Muscle of back (tissue), 11 donors: ENCODE data around the gene FCAMR. TPM values are rescaled to one million over a fixed set of nuclear protein-coding genes. Genes with fewer than 3 reads are reported as not detected.
"Not testable (repeated sequence)": the region's sequence is repeated elsewhere in the genome, so short reads cannot be mapped to it uniquely, and the experiment has no call there.

Experiments used
- DNase-seq, 3 donors: peaks; one replicate each; pipeline versions ENCODE4 v3.0.0 to v3.0.0-alpha.2; 2013
- polyA plus RNA-seq, 10 donors: library from polyadenylated mRNA; unstranded; fragments of 120-200 nt; gene quantifications; one replicate each; pipeline ENCODE4 v1.2.1, GENCODE V29; 2013; ENCODE audit not compliant: insufficient read length in 10 of 10

Gene FCAMR
- polyA plus RNA-seq, 10 donors = not detected

DNA sequence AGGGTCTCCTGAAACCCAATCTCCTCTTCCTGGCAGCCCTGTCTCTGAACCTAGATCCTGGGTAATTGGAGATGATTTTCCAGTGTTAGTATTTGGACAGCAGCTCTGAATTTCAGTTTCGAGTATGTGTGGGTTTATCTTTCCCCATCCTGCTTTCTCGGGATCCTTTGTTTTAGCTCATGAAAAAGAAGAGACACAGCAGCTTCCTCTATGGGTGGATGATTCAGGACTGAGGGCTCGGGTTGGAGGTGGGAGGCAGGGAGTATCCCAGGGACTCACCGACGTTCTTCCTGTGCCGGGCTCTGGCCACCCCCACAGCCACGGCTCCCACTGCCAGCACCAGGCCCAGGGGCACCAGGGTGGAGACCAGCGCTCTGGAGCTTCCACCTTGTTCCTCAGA lies 38.1 kb downstream of the FCAMR start:
- no peak for DNase-seq

DNA sequence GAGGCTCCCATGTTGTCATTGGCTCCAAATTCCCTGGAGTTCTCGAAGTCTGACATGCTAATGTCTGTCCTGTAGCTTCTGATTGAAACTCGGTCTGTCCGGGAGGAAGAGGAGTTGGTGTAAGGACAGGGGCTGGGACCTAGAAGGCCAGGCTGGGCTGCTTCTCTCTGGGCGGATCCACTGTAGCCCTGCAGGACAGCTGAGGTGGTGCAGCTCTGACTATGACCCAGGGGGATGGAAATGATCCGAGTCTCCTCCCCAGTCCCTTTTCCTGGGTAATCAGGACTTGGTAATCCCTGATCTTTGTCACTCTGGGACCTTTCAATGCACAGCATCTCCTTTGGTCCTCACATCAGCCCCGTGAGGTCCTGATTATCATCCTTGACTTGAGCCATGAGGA lies 38.6 kb downstream of the FCAMR start:
- no peak for DNase-seq

DNA sequence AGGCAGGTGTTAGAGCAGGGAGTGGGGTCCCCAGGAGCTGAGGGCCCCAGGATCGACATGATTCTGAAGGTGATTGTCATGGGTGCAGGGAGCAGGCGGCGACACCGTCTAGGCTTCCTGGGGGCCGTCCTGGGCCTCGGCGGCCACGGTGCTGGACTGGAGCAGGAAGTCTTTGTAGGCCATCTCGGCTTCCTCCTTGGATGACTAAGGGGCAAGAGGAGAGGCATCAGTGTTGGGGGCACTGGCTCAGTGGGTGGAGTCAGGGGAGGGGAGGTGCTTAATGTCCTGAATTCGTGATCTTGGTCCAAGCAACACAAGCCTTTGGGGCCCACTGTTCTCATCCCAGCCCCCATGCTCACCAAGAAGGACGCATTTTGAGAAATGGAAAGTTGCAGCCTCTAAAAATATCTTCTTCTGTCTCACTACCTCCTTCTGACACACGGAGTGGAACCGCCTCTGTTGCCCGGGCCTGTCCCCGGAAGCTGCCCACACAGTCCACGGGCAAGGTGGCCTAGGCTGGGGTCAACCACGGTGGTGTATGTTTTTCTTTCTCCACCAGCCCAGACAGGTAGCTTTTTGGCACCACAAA lies 40.0 kb downstream of the FCAMR start:
- DNase-seq = no peak

DNA sequence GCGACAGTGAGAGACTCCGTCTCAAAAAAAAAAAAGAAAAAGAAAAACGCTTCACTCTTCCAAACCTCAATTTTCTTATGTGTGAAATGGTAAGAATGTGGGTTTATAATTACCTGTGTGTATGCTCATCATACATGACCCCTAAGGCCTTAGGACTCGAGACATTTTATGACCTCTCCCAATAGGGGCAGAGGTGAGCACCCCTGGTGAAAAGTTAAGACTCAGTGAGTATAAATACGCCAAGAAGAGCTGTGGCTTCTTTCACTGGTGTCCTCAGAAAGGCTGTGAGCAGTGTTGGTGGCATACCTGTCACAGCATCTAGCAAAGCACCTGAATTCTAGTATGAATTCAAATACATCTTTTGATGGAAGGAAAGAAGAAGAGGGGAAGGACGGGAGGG lies 40.7 kb downstream of the FCAMR start:
- DNase-seq = no peak

DNA sequence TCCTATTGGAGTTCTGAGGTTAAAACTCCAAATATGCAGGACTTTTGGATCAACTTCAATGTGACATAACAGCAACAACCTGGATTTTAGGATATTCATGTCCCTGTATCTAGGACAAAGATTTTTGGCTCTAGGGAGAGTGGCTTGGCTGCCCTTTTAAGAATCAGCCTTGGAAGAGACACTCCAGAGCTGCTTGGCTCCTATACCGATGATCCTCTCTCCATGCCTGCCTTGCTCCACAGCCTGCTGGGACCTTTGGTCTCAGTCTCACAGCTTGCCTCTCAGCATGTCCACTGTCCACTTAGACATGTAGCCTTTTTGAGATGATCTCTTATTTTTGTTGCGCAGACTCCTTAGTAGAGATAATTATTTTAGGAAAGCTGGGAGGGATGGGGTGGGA lies 44.0 kb downstream of the FCAMR start:
- no peak for DNase-seq

DNA sequence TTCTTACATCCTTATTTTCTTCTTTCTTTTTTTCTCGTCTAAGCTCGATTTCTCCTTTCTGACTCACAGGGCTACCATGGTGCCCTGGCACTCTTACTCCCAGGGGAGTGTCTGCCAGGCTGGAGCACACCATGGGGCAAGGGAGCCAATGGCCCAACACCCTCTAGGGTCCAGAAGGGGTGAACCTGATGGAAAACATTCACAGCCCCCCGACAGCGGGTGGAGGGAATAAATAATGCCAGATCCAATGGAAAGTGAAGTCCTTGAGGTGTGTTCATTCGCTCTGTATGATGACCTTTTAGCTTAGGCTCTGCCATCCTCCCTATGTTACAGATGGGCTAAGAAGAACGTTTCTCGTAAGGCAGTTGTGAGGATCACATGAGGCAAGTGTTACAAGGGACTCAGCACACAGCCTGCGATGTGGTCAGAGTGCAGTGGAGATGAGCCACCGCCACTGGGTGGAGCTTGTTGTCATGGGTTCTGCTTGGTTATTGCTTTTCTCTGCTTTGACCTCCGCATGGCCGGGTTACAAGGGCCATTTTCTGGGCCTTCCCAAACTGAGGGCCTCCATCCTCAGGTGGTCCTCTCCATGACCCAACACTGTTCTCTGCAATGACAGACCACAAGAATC lies 45.0 kb downstream of the FCAMR start:
- peak in 1 of 3 donors; percentile 46 for DNase-seq

DNA sequence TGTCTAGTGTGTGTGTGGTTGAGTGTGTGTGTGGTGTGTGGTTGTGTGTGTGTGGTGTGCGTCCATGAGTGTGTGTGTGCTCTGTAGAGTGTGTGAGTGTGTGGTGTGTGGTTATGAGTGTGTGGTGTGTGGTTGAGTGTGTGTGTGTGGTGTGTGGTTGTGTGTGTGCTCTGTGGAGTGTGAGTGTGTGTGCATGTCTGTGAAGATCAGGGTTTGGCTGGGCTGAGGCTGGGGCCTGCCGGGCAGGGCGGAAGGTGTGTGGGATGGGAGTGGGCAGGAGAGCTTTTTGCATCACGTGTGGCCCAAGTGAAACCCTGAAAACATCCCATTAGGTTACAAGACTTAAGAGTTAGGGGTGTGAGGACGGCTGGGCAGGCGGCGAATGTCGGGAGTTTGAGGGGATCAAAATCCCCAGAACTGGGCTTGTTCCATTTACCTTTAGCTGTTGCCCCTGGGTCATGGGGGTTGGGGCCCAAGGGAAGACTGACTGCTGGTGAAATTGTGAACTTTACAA lies 45.6 kb downstream of the FCAMR start:
- DNase-seq = no peak

DNA sequence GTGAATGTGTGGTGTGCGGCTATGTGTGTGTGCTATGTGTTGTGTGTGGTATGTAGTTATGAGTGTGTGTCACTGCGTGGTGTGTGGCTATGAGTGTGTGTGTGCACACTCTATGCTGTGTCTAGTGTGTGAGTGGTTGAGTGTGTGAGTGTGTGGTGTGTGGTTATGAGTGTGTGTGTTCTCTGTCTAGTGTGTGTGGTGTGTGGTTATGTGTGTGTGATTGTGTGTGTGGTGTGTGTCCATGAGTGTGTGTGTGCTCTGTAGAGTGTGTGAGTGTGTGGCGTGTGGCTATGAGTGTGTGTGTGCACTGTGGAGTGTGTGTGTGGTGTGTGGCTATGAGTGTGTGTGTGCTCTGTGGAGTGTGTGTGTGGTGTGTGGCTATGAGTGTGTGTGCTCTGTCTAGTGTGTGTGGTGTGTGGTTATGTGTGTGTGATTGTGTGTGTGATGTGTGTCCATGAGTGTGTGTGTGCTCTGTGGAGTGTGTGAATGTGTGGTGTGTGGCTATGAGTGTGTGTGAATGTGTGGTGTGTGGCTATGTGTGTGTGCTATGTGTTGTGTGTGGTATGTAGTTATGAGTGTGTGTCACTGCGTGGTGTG lies 46.2 kb downstream of the FCAMR start:
- DNase-seq = not testable (repeated sequence)

DNA sequence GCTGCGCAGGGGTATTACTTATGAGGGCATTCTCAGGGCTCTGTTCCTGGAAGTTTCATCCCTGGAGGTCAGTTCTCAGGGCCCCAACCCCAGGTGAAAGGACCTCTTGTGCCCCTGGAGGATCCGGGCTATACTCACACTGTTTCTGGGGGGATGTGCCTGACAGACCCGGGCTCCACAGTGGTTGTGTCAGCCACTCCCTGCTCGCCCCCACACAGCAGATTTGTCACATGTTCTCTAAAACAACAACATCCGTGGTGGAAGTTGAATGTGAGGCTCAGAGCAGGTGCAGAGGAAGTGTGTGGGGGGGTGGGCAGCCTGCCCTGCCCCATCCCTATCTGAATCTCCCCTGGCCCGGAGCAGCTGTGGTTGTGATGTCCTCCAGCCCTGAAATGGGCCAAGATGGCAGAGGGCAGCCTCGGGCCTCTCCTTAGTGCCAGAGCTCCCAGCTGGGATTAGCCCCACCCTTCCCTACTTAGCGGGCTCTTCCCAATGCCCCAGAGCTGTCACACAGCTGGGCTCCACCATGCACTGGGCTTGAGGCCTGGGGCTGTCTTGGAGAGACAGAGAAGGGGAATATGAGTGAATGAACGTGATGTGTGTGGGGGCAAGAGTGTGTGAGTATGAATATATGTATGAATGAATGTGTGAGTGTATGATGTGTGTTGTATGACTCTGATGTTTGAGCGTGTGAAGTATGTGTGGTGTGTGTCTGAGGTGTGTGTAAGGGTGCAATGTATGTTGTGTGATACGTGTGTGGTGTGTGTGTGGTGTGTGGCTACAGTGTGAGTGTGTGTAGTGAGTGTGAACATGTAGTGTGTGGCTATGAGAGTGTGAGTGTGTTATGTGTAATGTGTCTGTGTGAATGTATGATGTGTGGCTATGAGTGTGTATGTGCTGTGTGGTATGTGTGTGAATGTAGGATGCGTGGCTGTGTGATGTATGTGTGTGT lies 47.0 kb downstream of the FCAMR start:
- peak in 1 of 3 donors; percentile 33 for DNase-seq

DNA sequence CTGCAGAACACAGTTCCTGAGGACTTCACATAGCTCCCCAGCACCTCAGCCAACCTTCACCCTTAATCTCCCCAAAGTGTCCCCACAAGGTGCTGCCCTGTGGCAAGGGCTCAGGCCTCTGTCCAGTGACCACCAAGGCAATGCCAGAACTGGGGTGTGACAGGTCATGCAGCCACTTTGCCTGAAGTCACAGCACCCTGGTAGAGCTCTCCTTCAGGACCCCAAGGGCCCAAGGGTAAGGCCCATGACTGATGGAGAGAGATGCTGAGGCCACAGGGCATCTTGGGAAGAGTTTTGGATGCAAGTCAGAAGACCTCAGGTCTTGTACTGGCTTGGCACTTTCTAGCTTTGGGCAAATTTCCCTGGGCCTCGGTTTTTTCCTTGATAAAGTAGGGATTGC lies 47.7 kb downstream of the FCAMR start:
- no peak for DNase-seq

DNA sequence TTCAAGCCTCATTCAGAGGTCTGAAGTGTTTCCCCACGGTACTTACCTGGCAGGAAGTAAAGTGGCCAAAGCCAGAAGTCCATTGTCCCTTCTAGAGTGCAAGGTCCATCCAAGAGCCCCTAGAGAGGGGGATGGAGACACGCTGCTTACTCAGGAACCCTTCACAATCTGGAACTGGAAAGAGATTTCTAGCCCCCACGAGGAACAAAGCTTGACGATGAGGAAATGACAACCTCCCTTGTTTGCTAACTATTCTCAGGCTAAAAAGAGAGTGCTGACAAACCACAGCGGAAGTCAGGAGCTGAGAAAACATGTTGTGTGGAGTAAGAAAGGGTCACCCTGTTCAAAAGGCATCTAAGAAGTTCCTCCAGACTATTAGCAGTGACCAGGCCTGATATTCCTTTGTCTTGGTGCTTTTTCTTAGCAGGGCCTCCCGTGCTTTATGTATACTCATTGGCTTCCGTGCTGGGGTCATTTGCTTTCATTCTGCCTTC lies 48.4 kb downstream of the FCAMR start, which contains the start of gene FCMR:
Gene FCMR (minus strand): TSS at position 170 of the 494 bp plus-strand sequence. CDS start 87 bp downstream, at position 83.
- peak in 2 of 3 donors; percentile 28 to 45 for DNase-seq

DNA sequence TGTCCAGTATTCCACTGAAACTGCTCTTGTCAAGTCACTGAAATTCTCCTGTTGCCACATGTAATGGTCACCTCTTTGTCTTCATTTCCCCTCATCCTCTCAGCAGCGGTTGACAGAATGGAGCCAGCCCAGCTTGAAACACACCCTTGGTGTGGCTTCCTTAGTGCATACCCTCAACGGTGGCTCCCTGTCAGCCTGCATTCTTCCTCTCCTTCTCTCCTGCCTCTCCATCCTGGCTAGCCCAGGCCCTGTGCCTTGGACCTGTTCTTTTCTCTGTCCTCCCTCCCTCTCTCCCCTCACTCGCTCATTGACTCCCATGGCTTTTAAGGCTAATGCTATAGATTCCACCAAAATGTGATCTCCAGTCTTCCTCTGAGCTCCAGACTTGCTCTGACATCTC lies 52.2 kb downstream of the FCAMR start:
- DNase-seq = no peak

DNA sequence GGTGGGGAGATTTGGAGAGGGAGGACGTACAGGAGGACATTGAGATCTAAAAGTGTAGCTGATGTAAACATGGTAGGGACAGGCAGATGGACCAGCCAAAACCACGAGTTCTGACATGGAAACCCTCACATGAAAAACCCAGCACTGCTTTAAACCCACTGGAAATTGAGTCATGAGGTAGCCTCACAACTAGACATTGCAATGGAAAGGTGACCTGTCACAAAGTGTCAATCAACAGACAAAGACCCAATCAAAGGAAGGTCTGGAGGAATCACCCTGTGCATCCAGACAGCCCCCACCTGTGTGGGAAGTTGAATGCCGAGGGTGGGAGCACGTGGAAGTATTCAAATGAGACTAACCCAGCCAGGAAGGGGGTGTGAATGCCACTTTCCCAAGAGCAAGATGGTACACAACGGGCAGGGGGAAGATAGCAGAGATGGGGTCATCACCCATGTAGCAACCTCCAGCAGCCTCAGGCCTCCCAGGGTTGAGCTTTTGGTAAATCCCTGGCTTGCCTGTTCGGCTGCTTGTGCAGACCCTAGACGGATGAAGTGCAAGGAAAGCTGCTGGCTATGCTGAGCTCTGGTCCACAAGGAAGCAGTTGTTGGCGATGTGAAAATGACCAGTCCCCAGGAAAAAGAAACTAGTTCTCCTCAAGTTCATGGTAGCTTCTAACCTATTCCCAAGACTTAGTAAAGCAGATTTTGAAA lies 54.1 kb downstream of the FCAMR start:
- no peak for DNase-seq

DNA sequence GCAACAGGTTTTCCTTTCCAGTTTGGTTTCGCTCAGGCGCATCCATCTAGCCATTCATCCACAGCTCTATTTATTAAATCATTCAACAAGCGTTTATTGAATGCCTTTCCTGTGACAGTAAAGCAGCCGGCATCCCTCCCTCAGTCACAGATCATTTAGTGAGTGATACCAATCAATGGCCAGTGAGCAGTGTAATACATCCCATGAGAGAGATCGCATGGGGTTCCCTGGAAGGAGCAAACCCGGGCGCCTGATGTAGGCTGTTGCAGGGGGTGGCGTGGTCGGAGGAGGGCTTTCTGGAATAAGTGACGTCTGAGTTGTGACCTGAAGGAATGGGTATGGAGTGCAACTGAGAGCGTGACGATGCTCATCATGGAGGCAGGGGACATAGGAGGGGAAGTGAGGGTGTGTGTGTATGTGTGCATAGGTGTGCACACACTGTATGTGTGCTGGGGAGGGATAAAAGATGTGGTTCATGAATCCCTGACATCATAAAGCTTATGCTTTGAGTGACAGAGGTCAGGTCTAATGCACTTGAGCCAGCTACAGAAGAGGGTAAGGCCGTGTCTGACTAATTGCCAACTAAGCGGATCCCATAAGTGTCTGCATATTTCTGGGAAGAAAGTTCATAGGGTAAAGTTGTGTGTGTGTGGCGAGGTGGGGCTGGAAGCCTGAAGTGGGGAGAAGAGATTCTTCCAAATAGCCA lies 55.1 kb downstream of the FCAMR start:
- no peak for DNase-seq

DNA sequence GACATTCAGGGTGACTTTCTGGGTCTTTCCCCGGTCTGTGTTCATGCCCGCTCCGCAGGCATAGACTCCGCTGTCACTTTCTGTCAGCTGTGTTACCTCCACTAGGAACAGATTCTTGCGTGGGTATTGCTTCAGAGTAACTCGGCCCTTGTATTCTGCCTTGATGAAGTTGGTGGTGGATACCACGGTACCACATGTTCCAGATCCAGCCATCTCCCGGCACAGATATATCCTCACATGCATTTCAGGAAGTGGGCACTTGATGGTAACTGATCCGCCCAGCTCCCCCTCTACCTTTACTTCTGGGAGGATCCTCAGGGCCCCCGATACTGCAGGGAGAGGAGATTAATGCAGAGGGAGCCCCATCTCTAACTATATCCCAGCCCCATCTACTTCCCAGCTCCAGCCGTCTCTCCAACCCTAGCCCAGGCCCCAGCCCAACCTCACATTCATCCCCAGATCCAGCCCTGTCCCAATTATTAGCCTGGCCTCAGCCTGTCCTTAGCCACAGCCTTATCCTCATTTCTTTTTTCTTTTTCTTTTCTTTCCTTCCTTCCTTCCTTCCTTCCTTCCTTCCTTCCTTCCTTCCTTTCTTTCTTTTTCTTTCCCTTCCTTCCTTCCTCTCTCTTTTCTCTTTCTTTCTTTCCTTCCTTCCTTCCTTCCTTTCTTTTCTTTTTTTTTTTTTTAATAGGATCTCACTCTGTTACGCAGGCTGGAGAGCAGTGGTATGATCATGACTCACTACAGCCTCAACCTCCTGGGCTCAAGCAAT lies 56.3 kb downstream of the FCAMR start:
- no peak for DNase-seq

DNA sequence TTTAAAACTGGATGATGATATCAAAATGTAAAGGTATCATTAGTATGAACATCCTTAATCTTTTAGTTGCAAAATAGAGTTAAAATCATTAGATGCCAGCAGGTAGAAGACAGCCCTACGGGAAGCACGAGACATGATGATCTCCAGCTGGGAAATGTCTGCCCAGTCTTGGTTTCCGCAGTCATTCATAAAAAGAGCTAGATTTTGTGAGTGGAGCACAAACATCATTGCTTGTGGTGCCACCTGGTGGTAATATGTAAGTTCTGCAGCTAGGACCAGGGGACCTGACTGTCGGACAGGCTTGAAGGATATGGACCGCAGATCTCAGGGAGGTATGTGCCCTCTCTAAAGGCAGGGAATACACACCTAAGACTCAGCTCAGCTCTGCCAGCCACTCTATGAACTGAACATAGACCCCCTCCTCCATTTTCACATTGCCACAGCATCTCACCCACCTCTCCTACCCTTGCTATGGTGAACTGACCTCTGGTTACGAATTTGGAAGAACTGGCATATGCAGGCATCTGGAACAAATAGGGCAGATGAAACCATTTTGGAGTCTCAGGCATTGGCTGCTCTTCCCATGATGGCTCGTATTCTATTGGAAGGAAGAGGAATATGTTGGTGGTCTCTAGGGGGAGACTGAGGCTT lies 57.7 kb downstream of the FCAMR start:
- peak; percentile 74 to 88 (median 84) for DNase-seq

DNA sequence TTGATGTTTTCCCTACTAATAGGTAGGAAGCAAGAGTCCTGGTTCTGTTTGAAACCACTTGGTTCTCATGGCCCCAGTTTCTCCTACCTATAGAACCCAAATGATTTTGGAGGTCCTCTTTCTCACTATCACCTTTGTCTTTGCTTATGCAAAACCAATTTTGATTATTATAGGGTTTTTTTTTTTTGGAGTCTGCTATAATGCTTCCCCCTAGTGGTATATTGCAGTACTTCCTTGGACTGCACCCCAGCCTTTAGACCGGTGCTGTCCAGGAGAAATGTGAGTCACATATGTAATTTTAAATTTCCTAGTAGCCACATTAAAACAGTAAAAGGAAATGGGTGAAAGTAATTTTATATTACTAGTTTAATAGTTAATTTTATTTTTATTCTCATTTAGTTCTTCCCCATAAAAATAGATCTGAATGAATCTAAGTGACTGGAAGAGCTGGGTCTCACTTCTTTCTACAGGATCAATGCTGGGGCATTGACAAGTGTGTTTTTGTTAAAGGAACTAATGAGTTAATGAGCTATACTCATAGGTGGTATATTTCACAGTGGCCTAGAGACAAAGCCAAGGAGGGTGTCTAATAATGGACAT lies 59.1 kb downstream of the FCAMR start:
- DNase-seq = peak; percentile 51 to 76 (median 69)

DNA sequence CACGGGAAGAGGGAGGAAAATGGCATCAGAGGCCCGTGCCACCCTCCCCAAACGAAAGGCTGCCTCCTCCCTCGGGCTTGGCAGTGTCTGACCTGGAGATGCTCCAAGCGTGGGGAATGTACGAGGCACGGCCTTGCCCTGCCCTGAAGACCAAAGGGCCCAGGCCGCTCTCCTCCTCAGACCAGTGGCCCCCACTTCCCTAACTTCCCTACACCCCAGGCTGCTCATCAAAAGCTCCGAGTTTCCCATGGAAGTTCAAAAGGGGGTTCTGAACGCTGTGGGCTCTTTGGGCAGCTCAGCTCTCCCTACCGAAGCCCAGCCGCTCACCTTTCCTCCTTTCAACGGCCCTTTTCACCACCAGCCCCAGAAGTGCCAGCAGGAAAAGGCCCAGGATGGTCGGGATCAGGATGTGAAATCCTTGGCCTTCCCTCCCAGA lies 60.4 kb downstream of the FCAMR start:
- no peak for DNase-seq
